Measurements from ENCODE around the gene LGR4. TPM values are rescaled to one million over a fixed set of nuclear protein-coding genes. Genes with fewer than 3 reads are reported as not detected.

The LGR4 gene
- total RNA-seq, 1 experiment from 2014 or later = 33.4 TPM

- H3K36me3 ChIP-seq (ENCODE audit: low read depth) = 0 out of 2 replicates have a peak, but pooled peaks cover 8% of the 10 kb centered on the region
- no peak for DNase-seq
- CTCF ChIA-PET = no interaction called here
- TF ChIP-seq EZH2 (IDR thresholded peaks at IDR 0.05; ENCODE audit: low read depth) = no peak
- TF ChIP-seq CTCF (conservative IDR thresholded peaks at IDR 0.05) = no peak
- no peaks in the 10 kb centered on the region for H3K9me2 ChIP-seq (ENCODE audit: insufficient read depth)
- no peak overlapping the region for H3K4me2 ChIP-seq
- intact Hi-C loops (cut with micrococcal nuclease; ENCODE audit: unreplicated experiment) = no loop called here
- H3K79me2 ChIP-seq (ENCODE audit: low read depth) = peaks cover 9% of the 10 kb centered on the region; the same call in 1 of the 2 replicates
- H4K20me1 ChIP-seq (ENCODE audit: insufficient read depth) = no peaks in the 10 kb centered on the region
- no peak overlapping the region for H3K27ac ChIP-seq
- no TSS peak for BruUV-seq (replicated peaks)
- POLR2A ChIA-PET (ENCODE audit: unreplicated experiment) = no interaction called here
- H3K9me3 ChIP-seq (ENCODE audit: insufficient read depth, low read depth) = no peaks in the 10 kb centered on the region
- no peaks in the 10 kb centered on the region for H3K27me3 ChIP-seq (ENCODE audit: insufficient read depth, low read depth)
- no peak overlapping the region for H3K4me3 ChIP-seq
- peaks cover 16% of the 10 kb centered on the region for H3K4me1 ChIP-seq (replicated peaks; ENCODE audit: insufficient read depth)
- no peak overlapping the region for H2AFZ ChIP-seq
- peaks cover 15% of the 10 kb centered on the region; the same call in 1 of the 2 replicates for H3F3A ChIP-seq (ENCODE audit: insufficient read depth, low read depth)
These were observed 65.9 kb downstream of the LGR4 start for GRCh38 chr11:27406498-27407354.

DNA sequence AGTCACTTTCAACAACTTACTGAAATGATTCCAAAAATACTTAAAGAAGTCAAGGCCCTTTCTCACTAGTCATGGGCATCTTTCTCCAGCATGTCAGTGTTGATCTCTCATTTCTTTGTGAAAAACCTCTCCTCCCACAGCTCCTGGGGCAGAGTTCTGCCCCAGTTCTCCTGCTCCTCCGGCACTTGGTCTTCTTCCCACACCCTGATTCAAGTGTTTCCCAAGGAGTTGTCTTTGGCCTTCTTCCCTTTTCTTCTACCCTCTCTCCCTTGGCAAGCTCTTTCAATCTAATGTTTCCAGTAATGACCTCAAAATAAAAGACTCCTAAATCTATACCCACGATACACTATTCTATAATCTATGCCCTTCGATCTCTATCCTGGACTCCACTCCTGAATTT is 67.5 kb downstream of the LGR4 start:
- Histone ChIP-seq H3K79me2 (ENCODE audit: low read depth) (peaks cover 19% of the 10 kb centered on the region), H4K20me1 (ENCODE audit: insufficient read depth) (no peaks in the 10 kb centered on the region), H3K9me2 (ENCODE audit: insufficient read depth) (no peaks in the 10 kb centered on the region), H3K27ac (no peak overlapping the region), H3K4me2 (no peak overlapping the region), H3K9me3 (ENCODE audit: insufficient read depth, low read depth) (no peaks in the 10 kb centered on the region), H3K4me3 (no peak overlapping the region), H2AFZ (no peak overlapping the region), H3K4me1 (replicated peaks; ENCODE audit: insufficient read depth) (peaks cover 28% of the 10 kb centered on the region), H3K36me3 (ENCODE audit: low read depth) (no peaks in the 10 kb centered on the region), H3F3A (ENCODE audit: insufficient read depth, low read depth) (peaks cover 25% of the 10 kb centered on the region; the same call in 1 of the 2 replicates), H3K27me3 (ENCODE audit: insufficient read depth, low read depth) (no peaks in the 10 kb centered on the region)
- TF ChIP-seq CTCF (conservative IDR thresholded peaks at IDR 0.05) (no peak), EZH2 (IDR thresholded peaks at IDR 0.05; ENCODE audit: low read depth) (no peak)
- no TSS peak for BruUV-seq (replicated peaks)
- intact Hi-C loops (cut with micrococcal nuclease; ENCODE audit: unreplicated experiment) = no loop called here
- ChIA-PET POLR2A (ENCODE audit: unreplicated experiment) (no interaction called here), CTCF (no interaction called here)
- no peak for DNase-seq

- CTCF ChIA-PET = no interaction called here
- H3F3A ChIP-seq (ENCODE audit: insufficient read depth, low read depth) = peaks cover 25% of the 10 kb centered on the region; the same call in 1 of the 2 replicates
- H3K27me3 ChIP-seq (ENCODE audit: insufficient read depth, low read depth) = no peaks in the 10 kb centered on the region
- peaks cover 20% of the 10 kb centered on the region for H3K79me2 ChIP-seq (ENCODE audit: low read depth)
- H3K36me3 ChIP-seq (ENCODE audit: low read depth) = no peaks in the 10 kb centered on the region
- H4K20me1 ChIP-seq (ENCODE audit: insufficient read depth) = no peaks in the 10 kb centered on the region
- no TSS peak for BruUV-seq (replicated peaks)
- H3K4me2 ChIP-seq = no peak overlapping the region
- POLR2A ChIA-PET (ENCODE audit: unreplicated experiment) = no interaction called here
- no peak for DNase-seq
- H3K4me3 ChIP-seq = no peak overlapping the region
- no peaks in the 10 kb centered on the region for H3K9me3 ChIP-seq (ENCODE audit: insufficient read depth, low read depth)
- no peak overlapping the region for H3K27ac ChIP-seq
- intact Hi-C loops (cut with micrococcal nuclease; ENCODE audit: unreplicated experiment) = no loop called here
- H3K9me2 ChIP-seq (ENCODE audit: insufficient read depth) = no peaks in the 10 kb centered on the region
- no peak for TF ChIP-seq CTCF (conservative IDR thresholded peaks at IDR 0.05)
- TF ChIP-seq EZH2 (IDR thresholded peaks at IDR 0.05; ENCODE audit: low read depth) = no peak
- H2AFZ ChIP-seq = no peak overlapping the region
- H3K4me1 ChIP-seq (replicated peaks; ENCODE audit: insufficient read depth) = peaks cover 28% of the 10 kb centered on the region
These were observed 68.2 kb downstream of the LGR4 start for GRCh38 chr11:27404427-27404826.

Data from PC-9 (cell line).